GM12864 (cell line): Measurements from ENCODE around the gene NTMT1.

Source experiments
- DNase-seq: peaks from one replicate; pipeline ENCODE4 v3.0.0-alpha.2; 2011; ENCODE audit warnings: low read depth
- H3K4me3 ChIP-seq: 2 replicates; pipeline ENCODE4 v1.5.1; 2011; ENCODE audit warnings: mild to moderate bottlenecking, low read depth, low read length, control low read depth
- TF ChIP-seq, protein P1 (sequence below): IDR thresholded peaks from 2 replicates; pipeline ENCODE4 v1.5.1; 2011; ENCODE audit warnings: low read depth, mild to moderate bottlenecking, moderate library complexity, low read length, control low read depth, inconsistent platforms; ENCODE audit errors: missing control alignments

Gene NTMT1

DNA sequence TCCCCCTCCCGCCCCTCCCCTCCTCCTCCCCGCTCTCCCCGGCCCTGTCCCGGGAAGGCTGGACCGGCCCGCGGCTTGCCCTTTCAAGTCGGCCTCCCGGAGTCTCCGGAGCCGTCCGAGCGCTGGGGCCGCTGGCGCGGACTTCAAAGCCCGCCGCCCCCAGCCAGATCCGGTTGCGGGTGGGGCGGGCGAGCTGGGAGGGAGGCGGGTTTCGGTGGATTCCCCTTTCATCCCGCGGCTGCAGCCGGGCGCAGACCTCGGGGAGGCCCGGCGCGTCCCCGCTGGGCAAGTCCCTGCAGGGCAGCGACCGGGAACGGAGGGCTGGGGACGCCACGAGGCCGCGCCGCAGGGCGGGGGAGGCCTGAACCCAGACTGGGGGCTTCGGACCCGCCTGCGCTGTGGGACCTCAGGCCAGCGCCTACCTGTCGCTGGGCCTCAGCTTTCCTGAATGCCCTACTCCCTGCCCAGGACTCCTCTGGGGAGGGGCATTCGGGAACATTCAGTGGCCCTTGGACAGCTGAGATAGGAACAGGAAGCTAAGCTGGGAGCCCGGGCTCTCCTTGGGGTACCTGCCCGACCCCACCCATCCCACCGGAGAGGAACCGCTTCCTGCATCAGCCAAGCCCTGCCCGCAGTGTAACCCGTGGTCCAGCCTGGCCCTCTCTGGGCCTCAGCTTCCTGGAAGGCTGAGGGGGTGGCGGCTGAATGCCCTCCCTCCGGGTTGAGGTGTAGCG is 28.4 kb upstream of the NTMT1 start:
- H3K4me3 ChIP-seq: no peak overlapping the region
- TF ChIP-seq, protein P1, sequence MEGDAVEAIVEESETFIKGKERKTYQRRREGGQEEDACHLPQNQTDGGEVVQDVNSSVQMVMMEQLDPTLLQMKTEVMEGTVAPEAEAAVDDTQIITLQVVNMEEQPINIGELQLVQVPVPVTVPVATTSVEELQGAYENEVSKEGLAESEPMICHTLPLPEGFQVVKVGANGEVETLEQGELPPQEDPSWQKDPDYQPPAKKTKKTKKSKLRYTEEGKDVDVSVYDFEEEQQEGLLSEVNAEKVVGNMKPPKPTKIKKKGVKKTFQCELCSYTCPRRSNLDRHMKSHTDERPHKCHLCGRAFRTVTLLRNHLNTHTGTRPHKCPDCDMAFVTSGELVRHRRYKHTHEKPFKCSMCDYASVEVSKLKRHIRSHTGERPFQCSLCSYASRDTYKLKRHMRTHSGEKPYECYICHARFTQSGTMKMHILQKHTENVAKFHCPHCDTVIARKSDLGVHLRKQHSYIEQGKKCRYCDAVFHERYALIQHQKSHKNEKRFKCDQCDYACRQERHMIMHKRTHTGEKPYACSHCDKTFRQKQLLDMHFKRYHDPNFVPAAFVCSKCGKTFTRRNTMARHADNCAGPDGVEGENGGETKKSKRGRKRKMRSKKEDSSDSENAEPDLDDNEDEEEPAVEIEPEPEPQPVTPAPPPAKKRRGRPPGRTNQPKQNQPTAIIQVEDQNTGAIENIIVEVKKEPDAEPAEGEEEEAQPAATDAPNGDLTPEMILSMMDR: no peak
- no peak for DNase-seq

DNA sequence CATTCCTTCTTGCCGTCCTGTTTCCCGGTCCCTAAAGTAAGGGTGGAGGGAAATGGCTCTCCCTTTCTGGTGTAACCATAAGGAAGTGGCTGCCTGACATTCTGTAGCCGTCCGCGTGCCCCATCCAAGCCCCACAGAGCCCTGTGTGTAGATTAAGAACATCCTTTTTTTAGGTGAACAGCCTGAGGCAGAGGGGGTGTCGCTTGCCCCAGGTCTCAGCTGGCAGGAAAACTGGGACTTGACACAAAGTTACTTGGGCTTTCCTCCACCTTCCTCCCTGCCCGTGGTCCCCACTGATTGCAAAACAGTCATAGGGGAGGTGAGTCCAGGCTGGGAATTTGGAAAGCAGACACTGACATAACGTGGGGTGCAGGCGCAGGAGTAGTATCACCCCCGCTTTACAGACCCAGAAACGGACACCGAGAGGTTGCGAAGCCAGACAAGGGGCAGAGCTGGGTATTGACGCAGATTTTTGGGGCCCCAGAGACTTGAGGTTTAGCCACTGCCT is 27.8 kb upstream of the NTMT1 start:
- DNase-seq: no peak
- TF ChIP-seq, protein P1: no peak
- no peak overlapping the region for H3K4me3 ChIP-seq

DNA sequence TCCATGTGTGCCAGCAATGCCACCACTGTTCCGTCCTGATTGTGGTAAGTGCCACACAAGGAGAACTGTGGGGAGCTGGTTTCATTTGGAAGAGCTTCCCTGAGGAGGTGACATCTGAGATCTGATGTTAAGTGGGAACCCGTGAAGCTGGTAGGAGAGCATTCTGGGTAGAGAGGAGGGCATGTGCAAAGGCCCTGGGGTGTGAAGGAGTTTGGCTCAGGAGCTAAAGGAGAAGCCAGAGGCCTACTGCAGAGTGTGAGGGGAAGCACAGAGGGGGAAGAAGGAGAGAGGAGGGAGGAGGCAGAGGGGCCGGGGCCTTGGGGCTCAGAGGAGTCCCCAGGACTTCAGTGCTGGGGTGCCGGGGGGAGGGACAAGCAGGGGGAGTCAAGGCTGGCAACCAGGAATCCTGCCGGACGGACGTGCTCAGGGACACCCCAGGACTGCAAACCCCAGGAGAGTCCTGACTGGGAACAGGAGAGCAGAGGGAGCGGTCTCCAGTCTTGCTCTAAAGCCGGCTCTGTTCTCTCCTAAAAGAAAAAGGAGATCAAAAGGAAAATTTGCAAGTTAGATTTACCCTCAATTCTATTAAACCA is 24.8 kb upstream of the NTMT1 start:
- no peak overlapping the region for H3K4me3 ChIP-seq
- TF ChIP-seq, protein P1: no peak
- DNase-seq: no peak

DNA sequence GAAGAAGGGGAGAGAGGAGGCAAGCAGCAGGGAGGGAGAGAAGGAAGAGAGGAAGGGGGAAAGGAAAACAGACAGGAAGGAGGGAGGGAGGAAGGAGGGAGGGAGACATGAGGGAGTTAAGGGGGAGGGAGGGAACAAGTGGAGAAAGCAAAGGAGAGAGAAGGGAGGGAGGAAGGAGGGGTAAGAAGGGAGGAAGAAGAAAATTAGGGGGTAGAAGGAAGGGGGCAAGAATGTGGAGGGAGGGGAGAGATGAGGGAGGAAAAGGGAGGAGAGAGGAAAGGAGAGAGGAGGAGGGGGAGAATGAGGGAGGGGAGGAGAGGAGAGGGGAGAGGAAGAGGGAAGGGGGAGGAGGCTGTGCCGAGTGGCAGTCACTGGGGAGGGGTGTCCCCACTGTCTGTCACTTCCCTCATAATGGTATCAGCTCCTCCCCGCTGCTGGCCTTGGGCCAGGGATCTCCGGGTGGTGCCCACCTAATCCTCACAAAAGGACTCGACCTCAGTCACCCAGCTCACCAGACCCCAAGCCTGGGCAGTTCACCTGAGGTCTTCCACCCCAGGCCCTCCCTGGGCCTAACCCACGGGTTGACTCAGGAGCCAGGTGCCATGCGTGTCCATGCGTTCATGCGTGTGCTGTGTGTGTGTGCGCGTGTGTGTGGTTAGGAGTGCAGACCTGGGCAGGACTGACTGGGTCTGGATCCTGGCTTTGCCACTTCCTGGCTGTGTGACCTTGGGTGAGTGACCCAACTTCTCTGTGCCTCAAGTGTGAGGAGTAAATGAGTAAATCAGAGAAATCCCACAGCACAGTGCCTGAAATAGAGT is 23.2 kb upstream of the NTMT1 start:
- H3K4me3 ChIP-seq: no peak overlapping the region
- TF ChIP-seq, protein P1: no peak
- no peak for DNase-seq

DNA sequence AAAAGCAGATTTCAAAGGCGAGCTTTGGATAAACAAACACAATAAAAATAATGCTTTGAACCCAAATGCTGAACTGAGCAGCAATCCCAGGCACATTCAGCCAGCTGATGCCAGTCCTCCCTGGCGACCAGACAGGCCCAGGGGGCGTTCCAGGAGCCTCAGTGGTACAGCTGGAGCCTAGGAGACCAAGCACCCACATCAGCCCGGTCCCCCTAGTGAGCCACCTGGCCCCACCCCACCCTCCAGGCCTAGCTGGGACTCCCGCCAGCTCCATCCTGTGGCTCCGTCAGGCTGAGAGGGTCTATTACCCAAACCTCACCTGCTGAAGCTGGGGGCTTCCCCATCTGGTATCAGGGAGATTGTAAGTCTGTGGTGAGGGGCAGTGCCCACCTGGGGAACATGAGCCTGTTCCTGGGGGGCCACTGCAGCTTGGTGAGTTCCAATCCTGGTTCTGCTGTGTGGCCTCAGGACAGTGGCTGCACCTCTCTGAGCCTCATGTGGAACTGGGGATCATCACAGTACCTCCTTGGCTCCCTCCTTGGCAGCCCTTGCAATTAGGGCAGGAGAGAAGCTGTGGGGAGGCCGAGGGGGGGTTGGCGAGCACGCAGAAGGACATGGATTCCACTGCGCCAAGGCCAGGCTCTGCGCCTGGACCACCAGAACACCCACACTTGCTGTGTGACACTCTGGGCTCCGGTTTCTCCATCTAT is 21.8 kb upstream of the NTMT1 start:
- no peak for DNase-seq
- no peak overlapping the region for H3K4me3 ChIP-seq
- TF ChIP-seq, protein P1: no peak

DNA sequence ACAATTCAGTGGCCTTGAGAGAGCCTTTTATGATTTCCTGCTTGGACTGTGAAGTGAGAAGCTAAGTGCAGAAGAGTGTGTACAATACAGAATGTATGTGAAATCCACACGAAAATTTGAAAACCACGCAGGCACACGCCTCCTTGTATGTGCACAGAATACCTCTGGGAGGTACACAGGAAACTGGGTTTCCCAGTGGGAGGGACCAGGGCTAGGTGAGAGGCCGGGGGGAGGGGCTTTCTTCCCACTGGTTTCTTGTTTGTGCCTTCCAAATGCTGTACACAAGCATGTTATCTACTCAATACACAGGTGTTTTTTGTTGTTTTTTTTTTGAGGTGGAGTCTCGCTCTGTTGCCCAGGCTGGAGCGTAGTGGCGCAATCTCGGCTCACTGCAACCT is 21.2 kb upstream of the NTMT1 start:
- TF ChIP-seq, protein P1: no peak
- no peak overlapping the region for H3K4me3 ChIP-seq
- DNase-seq: no peak
